ENCODE data around the gene ARL2. TPM values are rescaled to one million over a fixed set of nuclear protein-coding genes. Genes with fewer than 3 reads are reported as not detected.

ARL2 gene
- total RNA-seq, 2 donors from 2014 or later, result 127 to 199 TPM

GRCh38 chr11:65040847-65041622 lies 27.1 kb downstream of the ARL2 start, which contains the start of gene SAC3D1:
SAC3D1 (plus strand) TSS chr11:65041210; CDS start chr11:65041293, 83 bp downstream.
- H3K36me3 Mint-ChIP-seq (ENCODE audit: low read depth), result peaks cover 19% of the 10 kb centered on the region
- Histone ChIP-seq H3K4me3 (ENCODE audit: low read length) (peak within 1 kb of the TSS; percentile 84), H3K36me3 (ENCODE audit: control insufficient read depth, insufficient read depth, low read length) (peaks cover 12% of the 10 kb centered on the region), H3K27ac (ENCODE audit: low read depth, low read length) (peak within 1 kb of the TSS; percentile 91), H3K27me3 (ENCODE audit: control insufficient read depth, insufficient read depth, low read length, poor library complexity, severe bottlenecking) (no peaks in the 10 kb centered on the region), H3K9me3 (ENCODE audit: control insufficient read depth, low read length) (no peaks in the 10 kb centered on the region), H3K9ac (ENCODE audit: extremely low read depth, low read length, poor library complexity, severe bottlenecking) (peak within 1 kb of the TSS; percentile 63), H3K4me1 (ENCODE audit: control insufficient read depth, insufficient read depth, low read length) (no peaks in the 10 kb centered on the region)
- no peaks in the 10 kb centered on the region for H3K9me3 Mint-ChIP-seq
- peak within 1 kb of the TSS; percentile 96 for H3K27ac Mint-ChIP-seq
- H3K4me1 Mint-ChIP-seq, result peaks cover 2% of the 10 kb centered on the region
- no peak for TF ChIP-seq CTCF (conservative IDR thresholded peaks at IDR 0.05)
- H3K4me3 Mint-ChIP-seq, result peak within 1 kb of the TSS; percentile 77
- no peaks in the 10 kb centered on the region for H3K27me3 Mint-ChIP-seq (ENCODE audit: insufficient read depth)
- WGBS, 2 experiments (ENCODE audit: insufficient coverage in 1 of 2, insufficient read length in 1 of 2), result 0% methylated on average over 39 to 91 of the region's 91 CpGs
- peak; percentile 97 for DNase-seq

GRCh38 chr11:65042891-65043290 lies 28.9 kb downstream of the ARL2 start:
- Histone ChIP-seq H3K4me3 (ENCODE audit: low read length) (peak overlapping the region; percentile 84), H3K36me3 (ENCODE audit: control insufficient read depth, insufficient read depth, low read length) (peaks cover 12% of the 10 kb centered on the region), H3K4me1 (ENCODE audit: control insufficient read depth, insufficient read depth, low read length) (no peaks in the 10 kb centered on the region), H3K9me3 (ENCODE audit: control insufficient read depth, low read length) (no peaks in the 10 kb centered on the region), H3K9ac (ENCODE audit: extremely low read depth, low read length, poor library complexity, severe bottlenecking) (no peak overlapping the region), H3K27me3 (ENCODE audit: control insufficient read depth, insufficient read depth, low read length, poor library complexity, severe bottlenecking) (no peaks in the 10 kb centered on the region), H3K27ac (ENCODE audit: low read depth, low read length) (no peak overlapping the region)
- H3K27ac Mint-ChIP-seq, result no peak overlapping the region
- 94 to 95% methylated on average over 5 to 6 of the region's 6 CpGs for WGBS, 2 experiments (ENCODE audit: insufficient coverage in 1 of 2, insufficient read length in 1 of 2)
- no peak for TF ChIP-seq CTCF (conservative IDR thresholded peaks at IDR 0.05)
- peaks cover 15% of the 10 kb centered on the region for H3K36me3 Mint-ChIP-seq (ENCODE audit: low read depth)
- H3K4me3 Mint-ChIP-seq, result peak overlapping the region; percentile 77
- no peaks in the 10 kb centered on the region for H3K9me3 Mint-ChIP-seq
- peaks cover 4% of the 10 kb centered on the region for H3K27me3 Mint-ChIP-seq (ENCODE audit: insufficient read depth)
- no peak for DNase-seq
- H3K4me1 Mint-ChIP-seq, result peaks cover 3% of the 10 kb centered on the region

- 95 to 97% methylated on average over 22 to 23 of the region's 23 CpGs for WGBS, 2 experiments (ENCODE audit: insufficient coverage in 1 of 2, insufficient read length in 1 of 2)
- no peak for DNase-seq
- Histone ChIP-seq H3K27ac (ENCODE audit: low read depth, low read length) (no peak overlapping the region), H3K4me1 (ENCODE audit: control insufficient read depth, insufficient read depth, low read length) (no peaks in the 10 kb centered on the region), H3K4me3 (ENCODE audit: low read length) (no peak overlapping the region), H3K9me3 (ENCODE audit: control insufficient read depth, low read length) (no peaks in the 10 kb centered on the region), H3K36me3 (ENCODE audit: control insufficient read depth, insufficient read depth, low read length) (peaks cover 7% of the 10 kb centered on the region), H3K9ac (ENCODE audit: extremely low read depth, low read length, poor library complexity, severe bottlenecking) (no peak overlapping the region), H3K27me3 (ENCODE audit: control insufficient read depth, insufficient read depth, low read length, poor library complexity, severe bottlenecking) (no peaks in the 10 kb centered on the region)
- Mint-ChIP-seq H3K27ac (no peak overlapping the region), H3K27me3 (ENCODE audit: insufficient read depth) (peaks cover 9% of the 10 kb centered on the region), H3K4me3 (no peak overlapping the region), H3K9me3 (no peaks in the 10 kb centered on the region), H3K36me3 (ENCODE audit: low read depth) (peaks cover 10% of the 10 kb centered on the region), H3K4me1 (peaks cover 6% of the 10 kb centered on the region)
- no peak for TF ChIP-seq CTCF (conservative IDR thresholded peaks at IDR 0.05)
Observed at GRCh38 chr11:65043881-65044501, 30.0 kb downstream of the ARL2 start.

All from endodermal cell (in vitro differentiated cells).